Colonic mucosa (tissue), 4 donors: Measurements from ENCODE around the gene CZIB. TPM values are rescaled to one million over a fixed set of nuclear protein-coding genes. Genes with fewer than 3 reads are reported as not detected.

Experiments used
- DNase-seq: peaks from one replicate; pipeline ENCODE4 v3.0.0-alpha.2; 2020
- H3K27ac ChIP-seq: fragments of 200-600 bp; one replicate; pipeline ENCODE4 v1.8.0; 2021
- H3K27me3 ChIP-seq: fragments of 200-600 bp; one replicate; pipeline ENCODE4 v1.8.0; 2021
- H3K36me3 ChIP-seq: fragments of 200-600 bp; one replicate; pipeline ENCODE4 v1.8.0; 2021
- H3K4me1 ChIP-seq: fragments of 200-600 bp; one replicate; pipeline ENCODE4 v1.8.0; 2021; ENCODE audit warnings: mild to moderate bottlenecking
- H3K4me3 ChIP-seq: fragments of 200-600 bp; one replicate; pipeline ENCODE4 v1.8.0; 2021
- H3K9ac ChIP-seq, 2 donors: one replicate each; pipeline ENCODE4 v1.7.0; 2013; ENCODE audit warnings: control low read depth in 2 of 2, low read depth in 2 of 2, low read length in 2 of 2
- H3K9me3 ChIP-seq: fragments of 200-600 bp; one replicate; pipeline ENCODE4 v1.8.0; 2021
- intact Hi-C: fragments of 100-400 bp; cut with DNase I; formaldehyde crosslinking; loops from one replicate; pipeline ENCODE4 v1.14.1; 2022
- total RNA-seq, 2 donors: library from RNA; stranded (reverse); fragmentation: NEBNext Ultra II Directional in 1 of 2; extraction: Animal tissue kit (Norgen Biotek cat#: 25700) in 1 of 2; gene quantifications; one replicate each; pipeline ENCODE4 v1.2.1, GENCODE V29; 2021
- TF ChIP-seq, protein P1 (sequence below): fragments of 200-600 bp; IDR thresholded peaks from one replicate; pipeline ENCODE4 v1.8.0; 2022; ENCODE audit warnings: antibody characterized with exemption, mild to moderate bottlenecking
- donor health status: healthy.
- donor health status: DM: no; HTN: no; CAD: no.
- donor health status: DM: no; HTN: no; CAD: no.

Gene CZIB
- total RNA-seq, 2 donors from 2014 or later, result 34.6 to 43.9 TPM

DNA sequence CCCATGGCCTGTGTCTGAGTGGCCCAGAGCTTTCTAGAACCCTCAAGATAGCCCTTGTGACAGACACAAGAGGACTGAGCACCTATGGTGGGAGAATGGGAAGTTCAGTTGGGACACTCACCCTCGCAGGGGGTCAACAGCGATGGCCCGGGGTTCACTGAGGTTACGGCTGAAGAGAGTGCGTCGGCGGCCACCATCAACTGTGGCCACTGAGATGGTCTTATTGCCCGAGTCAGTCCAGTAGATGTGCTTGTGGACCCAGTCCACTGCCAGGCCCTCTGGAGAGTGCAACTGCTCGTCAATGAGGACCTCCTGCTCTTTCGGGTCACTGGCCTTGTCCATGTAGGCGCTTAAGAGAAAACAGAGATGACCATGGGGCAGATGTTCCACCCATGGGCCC lies 43.6 kb upstream of the CZIB start:
- Histone ChIP-seq H3K4me3 (no peak overlapping the region), H3K9me3 (no peaks in the 10 kb centered on the region), H3K9ac (no peak overlapping the region), H3K36me3 (no peaks in the 10 kb centered on the region), H3K27ac (no peak overlapping the region), H3K4me1 (no peaks in the 10 kb centered on the region), H3K27me3 (no peaks in the 10 kb centered on the region)
- TF ChIP-seq, protein P1, sequence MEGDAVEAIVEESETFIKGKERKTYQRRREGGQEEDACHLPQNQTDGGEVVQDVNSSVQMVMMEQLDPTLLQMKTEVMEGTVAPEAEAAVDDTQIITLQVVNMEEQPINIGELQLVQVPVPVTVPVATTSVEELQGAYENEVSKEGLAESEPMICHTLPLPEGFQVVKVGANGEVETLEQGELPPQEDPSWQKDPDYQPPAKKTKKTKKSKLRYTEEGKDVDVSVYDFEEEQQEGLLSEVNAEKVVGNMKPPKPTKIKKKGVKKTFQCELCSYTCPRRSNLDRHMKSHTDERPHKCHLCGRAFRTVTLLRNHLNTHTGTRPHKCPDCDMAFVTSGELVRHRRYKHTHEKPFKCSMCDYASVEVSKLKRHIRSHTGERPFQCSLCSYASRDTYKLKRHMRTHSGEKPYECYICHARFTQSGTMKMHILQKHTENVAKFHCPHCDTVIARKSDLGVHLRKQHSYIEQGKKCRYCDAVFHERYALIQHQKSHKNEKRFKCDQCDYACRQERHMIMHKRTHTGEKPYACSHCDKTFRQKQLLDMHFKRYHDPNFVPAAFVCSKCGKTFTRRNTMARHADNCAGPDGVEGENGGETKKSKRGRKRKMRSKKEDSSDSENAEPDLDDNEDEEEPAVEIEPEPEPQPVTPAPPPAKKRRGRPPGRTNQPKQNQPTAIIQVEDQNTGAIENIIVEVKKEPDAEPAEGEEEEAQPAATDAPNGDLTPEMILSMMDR, result no peak
- intact Hi-C loops, result no loop called here
- DNase-seq, result no peak

DNA sequence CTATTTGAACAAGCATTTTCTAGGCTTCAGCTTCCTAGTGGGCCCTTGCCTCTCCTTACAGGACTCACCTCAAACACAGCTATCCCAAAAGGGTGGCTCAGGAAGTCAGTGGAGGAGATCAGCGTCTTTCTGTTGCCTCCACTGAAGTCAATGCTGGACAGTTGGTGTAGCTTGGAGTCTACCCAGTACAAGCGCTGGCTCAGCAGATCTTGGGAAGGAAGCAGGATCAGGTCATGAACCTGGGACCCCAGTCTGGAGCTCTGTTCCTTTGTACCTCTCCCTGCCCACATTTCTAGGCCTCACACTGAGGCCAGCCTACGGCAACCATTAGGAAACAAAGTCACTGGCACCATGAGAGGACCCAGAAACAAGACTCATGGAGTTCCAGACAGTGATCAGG lies 41.6 kb upstream of the CZIB start:
- H3K27ac ChIP-seq, result no peak overlapping the region
- no peaks in the 10 kb centered on the region for H3K4me1 ChIP-seq
- no peak for DNase-seq
- intact Hi-C loops, result no loop called here
- H3K4me3 ChIP-seq, result no peak overlapping the region
- no peaks in the 10 kb centered on the region for H3K27me3 ChIP-seq
- no peak overlapping the region for H3K9ac ChIP-seq
- TF ChIP-seq, protein P1, result no peak
- no peaks in the 10 kb centered on the region for H3K9me3 ChIP-seq
- H3K36me3 ChIP-seq, result no peaks in the 10 kb centered on the region

DNA sequence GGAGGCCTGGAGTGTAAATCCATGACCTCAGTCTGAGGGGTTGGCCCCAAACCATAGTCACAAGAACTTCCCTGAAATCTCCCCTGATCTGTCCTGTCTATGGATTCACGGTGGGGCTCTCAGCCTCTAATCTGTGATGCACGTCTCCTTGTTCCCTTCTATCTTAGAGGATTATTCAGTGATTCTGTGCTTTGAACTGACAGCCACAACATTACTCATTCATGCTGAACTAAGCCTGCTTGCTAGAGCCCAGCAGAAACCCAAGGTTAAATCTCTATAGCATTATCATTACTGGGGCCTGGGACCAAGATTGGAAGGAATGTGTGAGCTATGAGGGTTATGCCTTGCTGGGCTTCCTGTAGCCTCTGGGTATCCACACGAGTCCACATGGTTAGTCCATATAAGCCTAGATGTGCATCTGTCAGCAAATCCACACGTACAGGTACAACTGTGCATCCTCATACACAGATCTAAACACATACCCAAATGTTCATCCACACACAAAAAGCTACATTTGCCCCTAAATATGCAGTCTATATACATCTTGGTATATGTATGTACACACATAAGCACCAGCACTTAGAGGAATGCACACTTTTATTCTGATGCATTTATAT lies 40.3 kb upstream of the CZIB start:
- no peaks in the 10 kb centered on the region for H3K36me3 ChIP-seq
- no peak overlapping the region for H3K9ac ChIP-seq
- no peaks in the 10 kb centered on the region for H3K4me1 ChIP-seq
- no peaks in the 10 kb centered on the region for H3K27me3 ChIP-seq
- H3K4me3 ChIP-seq, result no peak overlapping the region
- intact Hi-C loops, result no loop called here
- H3K9me3 ChIP-seq, result no peaks in the 10 kb centered on the region
- DNase-seq, result no peak
- TF ChIP-seq, protein P1, result no peak
- H3K27ac ChIP-seq, result no peak overlapping the region

DNA sequence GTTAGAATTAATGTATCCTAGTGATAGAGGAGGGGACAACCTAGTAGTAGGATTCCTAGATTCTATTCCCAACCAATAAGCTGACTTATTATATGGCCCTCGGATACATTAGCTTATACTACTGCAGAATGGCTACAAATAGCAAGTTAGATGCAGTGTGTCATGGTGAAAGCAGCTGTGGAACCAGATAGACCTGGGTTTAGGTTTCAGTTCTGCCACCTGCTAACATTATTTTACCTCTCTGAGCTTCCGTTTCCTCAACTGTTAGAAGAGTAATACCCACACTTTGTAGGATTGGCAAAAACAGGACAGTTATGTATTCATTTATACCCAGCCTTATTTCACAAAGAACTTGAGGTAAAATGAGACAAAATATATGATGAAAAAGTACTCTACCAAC lies 39.5 kb upstream of the CZIB start:
- TF ChIP-seq, protein P1, result no peak
- no peaks in the 10 kb centered on the region for H3K9me3 ChIP-seq
- H3K4me3 ChIP-seq, result no peak overlapping the region
- no peak overlapping the region for H3K27ac ChIP-seq
- intact Hi-C loops, result no loop called here
- H3K36me3 ChIP-seq, result no peaks in the 10 kb centered on the region
- no peaks in the 10 kb centered on the region for H3K27me3 ChIP-seq
- no peak overlapping the region for H3K9ac ChIP-seq
- H3K4me1 ChIP-seq, result no peaks in the 10 kb centered on the region
- no peak for DNase-seq

DNA sequence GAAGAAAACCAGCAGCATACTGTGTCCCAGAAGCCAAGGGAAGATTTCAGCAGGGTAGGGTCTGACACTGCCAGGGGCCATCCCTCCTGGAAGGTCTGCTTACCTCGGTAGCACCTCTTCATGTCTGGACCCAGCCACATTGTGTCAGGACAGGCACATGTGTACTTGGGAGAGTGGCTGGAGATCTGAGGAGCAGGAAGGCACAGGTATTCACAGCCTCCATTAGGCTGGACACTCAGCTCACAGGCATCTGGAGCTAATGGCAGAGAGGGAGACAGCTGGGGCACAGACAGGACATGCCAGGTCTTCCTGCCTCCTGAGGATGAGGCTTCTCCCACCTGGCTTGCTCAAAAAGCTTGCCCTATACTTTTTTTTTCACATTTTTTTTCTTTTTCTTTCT lies 37.8 kb upstream of the CZIB start:
- TF ChIP-seq, protein P1, result no peak
- H3K4me3 ChIP-seq, result no peak overlapping the region
- H3K9me3 ChIP-seq, result no peaks in the 10 kb centered on the region
- no peaks in the 10 kb centered on the region for H3K4me1 ChIP-seq
- intact Hi-C loops, result no loop called here
- H3K9ac ChIP-seq, result no peak overlapping the region
- H3K27me3 ChIP-seq, result no peaks in the 10 kb centered on the region
- H3K27ac ChIP-seq, result no peak overlapping the region
- no peaks in the 10 kb centered on the region for H3K36me3 ChIP-seq
- no peak for DNase-seq
